ENCODE results near the gene CYP24A1.

- no peak for TF ChIP-seq CTCF (IDR thresholded peaks at IDR 0.05)
- no peak for TF ChIP-seq ZFX (IDR thresholded peaks at IDR 0.05; ENCODE audit: borderline replicate concordance)
Measured at GRCh38 chr20:54176610-54177009, 2.8 kb upstream of the CYP24A1 start.

Data from 22Rv1 (cell line).